NCI-H345 (cell line): Measurements from ENCODE around the gene CACNA1D.

Experiments
- DNase-seq: peaks from one replicate; lab custom pipeline; 2025; lab: John Stamatoyannopoulos, UW

The CACNA1D gene

DNA sequence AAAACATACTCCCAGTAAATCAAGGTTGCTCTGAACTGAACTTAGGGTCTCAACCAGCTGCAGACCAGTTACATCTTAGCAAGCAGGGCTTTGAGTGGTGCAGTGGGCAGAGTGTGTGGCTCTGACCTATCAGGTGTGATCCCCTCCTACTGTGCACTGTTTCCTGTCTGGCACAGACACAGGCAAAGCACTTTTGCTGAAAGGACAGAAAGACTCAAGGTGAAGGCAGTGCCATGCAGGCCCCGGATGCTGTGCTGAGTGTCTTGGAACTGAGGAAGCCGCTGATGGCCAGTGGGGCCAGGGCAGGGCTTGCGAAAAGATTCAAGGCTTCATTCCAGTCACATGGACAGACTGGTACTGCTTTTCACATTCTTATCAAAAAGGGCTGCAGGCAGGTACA, 85.2 kb downstream of the CACNA1D start:
- DNase-seq, result no peak

DNA sequence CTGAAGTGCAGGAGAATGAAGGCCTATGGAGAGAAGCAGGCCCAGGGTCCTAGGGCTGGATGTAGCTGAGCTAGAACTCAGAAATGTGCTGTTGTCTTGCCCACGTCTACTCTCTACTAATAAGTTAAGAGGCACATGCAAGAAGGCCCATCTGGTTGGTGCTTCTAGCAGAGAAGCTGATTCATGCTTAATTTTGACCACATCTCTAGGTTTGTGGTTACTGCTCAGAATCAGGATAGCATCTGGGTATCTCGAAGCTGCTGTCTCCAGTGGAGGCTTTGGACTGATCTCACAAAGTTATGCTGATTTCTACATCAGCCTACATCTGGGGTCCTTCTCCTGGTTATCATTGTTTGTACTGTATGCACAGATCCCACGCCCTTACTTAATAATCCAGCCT, 87.3 kb downstream of the CACNA1D start:
- no peak for DNase-seq

DNA sequence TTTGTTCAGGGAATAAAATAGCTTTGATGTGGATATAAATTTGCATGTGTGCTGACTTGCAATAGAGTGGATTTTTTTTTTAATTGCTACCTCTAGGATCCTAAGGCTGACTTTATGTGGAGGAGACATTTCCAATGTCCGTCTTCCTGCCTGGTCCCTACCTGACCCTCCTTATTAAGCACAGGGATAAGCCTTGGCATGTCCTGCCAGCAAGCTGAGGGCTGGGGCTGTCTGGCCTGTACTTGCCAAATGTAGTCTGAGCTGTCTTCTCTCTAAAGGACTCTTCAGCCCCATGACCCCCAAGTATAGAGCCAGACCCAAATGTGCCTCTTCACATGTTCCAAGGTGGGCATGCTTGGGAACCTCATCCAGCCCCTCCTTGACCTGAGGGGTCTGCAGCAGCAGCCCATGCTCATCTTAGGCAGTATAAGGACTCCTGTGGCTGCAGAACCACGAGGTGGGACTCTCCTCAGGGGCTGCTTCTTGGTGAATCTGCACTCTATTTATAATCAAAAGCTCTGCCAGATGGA, 88.8 kb downstream of the CACNA1D start:
- DNase-seq, result no peak

DNA sequence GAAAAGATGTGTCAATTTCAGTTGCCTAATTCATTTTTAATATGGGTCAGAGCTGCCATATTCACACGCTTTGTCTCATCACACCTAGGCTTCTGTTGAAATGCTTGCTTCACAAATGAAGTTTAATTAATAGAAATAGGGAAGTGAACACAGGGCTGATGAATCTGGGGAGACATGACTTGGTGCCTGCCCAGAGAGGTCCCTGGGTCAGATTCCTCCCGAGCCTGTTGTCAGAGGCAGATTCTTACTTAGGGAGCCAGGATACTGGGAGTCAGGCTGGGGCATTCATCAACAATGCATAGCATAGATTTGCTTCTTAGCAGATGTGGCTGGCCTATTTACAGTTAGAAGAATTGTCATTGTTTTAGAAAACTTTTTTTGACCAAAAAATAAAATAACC, 90.6 kb downstream of the CACNA1D start:
- no peak for DNase-seq

DNA sequence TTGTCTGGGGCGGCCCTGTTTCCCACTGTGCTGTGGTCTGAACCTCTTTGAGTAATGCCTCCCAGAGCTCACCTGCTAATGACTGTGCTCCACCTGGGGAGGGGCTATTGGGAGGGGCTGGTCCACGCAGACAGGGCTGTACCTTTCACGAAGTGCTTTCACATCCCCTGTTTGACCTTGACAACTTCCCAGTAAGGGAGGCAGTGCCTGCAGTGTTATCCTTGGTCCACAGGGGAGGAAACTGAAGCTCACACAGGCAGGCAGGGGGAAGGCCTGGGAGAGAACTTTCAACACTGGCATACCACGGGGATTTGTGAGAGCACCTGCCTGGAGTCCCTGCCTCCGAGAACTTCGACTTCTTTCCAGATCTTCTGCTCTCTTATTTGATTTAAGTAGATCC, 91.2 kb downstream of the CACNA1D start:
- DNase-seq, result no peak

DNA sequence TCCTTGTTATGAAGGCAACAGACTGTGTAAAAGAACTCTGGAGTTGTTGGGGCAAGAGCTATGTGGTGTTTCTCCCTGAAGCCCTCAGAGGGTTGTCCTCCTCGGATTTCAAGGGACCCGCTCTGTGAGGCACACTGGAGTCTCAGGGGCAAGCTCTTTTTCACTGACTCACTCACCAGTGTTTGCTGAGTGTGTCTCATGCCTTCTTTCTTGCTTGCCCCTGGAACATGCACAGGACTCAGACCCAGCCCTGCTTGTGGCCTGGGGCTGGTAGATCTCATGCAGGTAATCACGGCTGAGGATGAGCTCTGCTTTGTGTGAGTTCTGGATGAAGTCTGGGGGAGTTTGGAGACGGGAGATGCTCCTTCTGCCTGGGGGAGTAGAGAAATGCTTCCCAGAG, 93.7 kb downstream of the CACNA1D start:
- no peak for DNase-seq

DNA sequence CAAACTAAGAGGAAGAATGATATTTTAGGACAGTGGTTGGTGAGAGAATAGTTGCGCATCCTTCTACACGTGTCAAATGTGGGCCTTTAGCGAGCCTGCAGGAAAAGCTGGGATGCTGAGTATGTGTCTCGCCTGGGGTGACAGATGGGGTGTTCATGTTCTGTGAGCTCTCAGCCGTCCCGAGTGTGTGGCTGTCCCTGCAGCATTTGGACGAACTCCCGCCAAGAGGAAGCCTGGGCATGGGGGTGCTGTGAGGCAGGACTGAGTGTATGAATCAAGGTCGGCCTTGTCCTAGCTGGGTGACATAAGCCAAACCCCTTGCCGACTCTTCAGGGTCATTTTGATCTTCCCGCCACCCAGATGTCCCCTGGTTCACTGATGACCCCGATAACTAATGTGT, 94.8 kb downstream of the CACNA1D start:
- DNase-seq, result no peak

DNA sequence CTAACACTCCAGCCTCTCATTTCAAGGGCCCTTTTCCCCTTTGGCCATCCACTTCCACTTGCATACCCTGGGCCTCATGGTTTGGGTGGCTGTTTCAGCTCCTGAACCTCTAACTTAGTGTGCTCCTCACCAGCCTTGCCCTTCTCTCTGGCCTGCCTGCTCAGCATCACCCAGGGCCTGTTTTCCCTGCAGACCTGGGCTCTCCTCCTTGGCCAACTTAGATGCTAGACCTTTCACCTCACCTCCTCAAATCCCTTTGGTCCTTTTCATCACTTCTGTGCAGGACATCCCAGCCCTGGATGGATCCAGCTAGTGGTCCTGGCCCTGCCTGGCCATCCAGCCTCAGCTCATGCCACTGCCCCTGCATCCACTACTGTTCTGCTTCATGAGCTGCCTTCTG, 95.4 kb downstream of the CACNA1D start:
- DNase-seq, result no peak

DNA sequence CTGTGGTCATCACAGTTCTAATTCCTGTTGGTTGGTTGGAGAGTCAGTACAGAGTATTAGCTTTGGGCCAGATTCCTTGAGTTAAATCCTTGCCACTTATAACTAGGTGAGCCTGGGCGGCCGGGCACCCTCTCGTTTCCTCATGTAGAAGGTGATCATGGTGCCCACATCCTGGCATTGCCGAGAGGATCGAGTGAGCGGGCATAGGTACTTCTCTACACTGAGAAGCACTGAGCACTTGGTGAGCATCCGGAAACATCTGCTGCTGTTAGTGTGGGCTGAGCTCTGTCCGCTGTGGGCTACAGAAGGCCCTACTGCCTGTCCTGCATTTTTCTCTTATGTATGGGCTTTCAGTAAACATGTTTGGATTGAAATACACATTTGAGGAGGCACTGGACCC, 96.2 kb downstream of the CACNA1D start:
- no peak for DNase-seq

DNA sequence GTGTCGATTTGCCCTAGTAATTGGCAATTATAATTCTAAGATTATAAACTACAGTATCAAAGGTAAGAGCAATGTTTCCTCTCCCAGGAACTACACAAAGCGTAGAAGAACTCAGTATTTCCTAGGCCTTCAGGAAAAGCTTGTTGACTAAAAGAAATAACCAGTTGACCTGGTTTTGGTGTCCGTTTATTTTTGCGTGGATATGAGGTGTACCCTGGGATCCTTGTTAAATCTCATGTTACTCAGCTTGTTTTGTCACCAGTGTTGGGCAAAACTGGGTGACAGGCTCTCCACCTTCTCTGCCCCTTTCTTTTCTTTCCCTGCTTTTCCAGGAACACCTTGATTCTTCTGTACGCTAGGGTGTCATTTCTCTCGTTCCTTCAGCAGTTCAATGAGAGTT, 97.2 kb downstream of the CACNA1D start:
- DNase-seq, result no peak

DNA sequence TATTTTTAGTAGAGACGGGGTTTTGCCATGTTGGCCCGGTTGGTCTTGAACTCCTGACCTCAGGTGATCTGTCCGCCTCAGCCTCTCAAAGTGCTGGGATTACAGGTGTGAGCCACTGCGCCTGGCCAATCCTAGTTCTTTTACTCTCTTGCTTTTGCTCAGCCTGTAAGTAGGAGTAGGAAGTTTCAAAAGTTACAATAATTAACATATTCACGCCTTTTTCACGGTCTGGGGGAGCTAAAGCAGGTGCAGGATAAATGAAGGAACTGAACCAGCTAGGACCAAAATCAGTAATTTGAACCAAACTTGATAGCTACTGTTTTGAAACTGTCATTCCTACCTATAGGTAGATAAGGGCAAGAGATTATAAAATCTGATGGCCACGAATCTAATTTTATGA, 98.5 kb downstream of the CACNA1D start:
- no peak for DNase-seq

DNA sequence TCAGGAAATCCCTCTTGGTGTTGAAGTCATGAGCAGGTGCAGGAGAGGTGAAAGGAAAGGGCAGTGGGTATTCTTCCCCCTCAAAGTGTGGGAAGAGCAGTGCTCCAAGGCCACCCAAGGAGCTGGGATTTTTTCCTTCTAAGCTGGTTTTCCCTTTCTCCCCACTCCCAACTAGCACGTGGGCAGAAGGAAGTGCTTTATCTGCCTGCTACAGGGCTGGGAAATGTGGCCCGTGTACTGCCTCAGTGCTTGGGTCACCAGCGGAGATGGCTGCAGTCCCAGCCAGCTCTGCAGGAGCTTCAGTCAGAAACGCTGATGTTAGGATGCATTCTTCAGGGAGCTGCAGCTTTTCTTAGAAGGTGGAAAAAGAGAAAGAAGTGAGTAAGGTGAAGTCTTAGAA, 99.2 kb downstream of the CACNA1D start:
- DNase-seq, result no peak

DNA sequence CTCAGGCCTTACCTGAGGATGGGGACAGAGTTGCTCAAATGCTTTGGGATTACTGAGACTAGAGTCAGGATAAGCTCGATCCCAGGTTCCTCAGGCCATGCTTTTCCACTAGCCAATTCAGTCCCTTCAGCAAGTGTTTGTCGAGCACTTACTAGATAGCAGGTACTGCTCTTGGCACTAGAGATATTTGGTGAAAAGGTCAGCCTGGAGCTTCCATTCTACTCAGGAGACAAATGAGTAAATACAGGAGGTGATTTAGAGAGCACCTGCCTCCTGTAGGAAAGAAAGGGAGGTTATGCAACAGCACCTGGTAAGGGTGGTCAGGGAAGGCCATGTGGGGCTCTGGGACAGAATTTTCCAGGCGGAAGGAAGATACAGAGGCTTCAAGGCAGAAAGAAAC, 99.9 kb downstream of the CACNA1D start:
- no peak for DNase-seq

DNA sequence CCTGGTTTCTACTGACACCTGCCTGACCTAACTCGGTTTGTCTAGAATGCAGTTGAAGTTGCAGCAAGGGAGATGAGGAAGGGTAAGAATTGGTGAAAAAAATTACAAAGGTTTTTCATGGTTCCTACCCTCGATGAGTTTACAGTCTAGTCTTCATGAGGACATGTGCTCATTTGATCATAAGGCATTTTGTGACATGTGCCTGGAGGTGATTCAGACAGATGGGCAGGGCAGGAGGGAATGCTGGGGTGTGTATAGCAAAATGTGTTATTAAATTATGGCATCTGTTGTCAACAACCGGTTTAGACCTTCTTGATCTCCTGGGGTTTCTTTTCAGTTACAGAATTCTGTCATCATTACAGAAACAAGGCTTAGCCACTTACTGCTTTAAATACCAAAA, 101.2 kb downstream of the CACNA1D start:
- no peak for DNase-seq

DNA sequence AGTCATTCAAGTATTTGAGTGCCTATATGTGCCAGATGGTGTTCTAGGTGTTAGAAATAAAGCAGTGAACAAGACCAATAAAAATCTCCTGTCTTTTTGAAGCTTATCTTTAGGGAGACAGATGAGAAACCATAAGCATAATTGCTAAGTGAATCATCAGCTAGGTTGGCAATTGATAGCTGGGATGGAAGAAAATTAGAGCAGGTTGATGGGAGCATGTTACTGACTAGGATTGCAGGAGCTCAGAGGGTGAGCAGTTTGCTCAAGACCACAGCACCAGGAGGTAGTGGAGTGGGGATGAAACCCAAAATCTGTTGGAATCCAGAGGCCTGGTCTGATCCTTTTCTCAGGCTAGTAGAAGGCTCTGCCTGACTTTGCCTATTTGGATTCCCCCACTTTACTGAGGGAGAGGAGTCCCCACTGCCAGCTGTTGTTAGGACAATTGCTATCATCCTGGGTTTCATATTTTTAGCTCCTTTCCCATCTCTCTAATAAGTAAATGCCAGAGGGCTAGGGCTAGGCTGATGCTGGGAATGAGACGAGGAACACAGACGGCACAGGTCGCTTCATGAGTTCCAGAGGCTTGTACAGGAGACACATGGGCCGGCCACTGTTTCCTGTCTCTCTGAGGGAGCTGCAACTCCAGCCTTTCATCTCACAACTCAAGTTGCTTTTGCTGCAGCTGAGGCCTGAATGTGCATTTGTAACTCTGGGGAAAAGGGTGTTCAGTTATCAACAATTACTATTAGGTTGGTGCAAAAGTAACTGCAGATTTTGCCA, 102.9 kb downstream of the CACNA1D start:
- no peak for DNase-seq

DNA sequence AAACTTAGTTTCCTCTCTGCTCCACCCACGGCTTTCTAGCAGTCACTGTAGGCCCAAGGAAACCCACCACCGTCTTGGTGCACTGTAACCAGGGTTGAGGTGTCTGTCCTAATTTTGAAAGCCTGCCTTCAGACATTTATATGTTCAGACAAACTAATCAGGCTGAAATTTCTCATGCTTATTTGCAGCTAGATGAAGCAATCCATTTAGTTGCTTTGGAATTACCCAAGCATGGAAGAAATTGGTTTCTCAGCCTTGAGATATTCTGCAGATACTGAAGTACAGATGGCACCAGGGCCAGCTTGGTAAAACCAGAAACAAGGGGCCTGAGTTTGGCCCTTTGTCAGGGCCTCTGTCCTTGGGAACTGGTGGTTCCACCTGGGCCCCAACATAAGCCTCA, 105.4 kb downstream of the CACNA1D start:
- no peak for DNase-seq

DNA sequence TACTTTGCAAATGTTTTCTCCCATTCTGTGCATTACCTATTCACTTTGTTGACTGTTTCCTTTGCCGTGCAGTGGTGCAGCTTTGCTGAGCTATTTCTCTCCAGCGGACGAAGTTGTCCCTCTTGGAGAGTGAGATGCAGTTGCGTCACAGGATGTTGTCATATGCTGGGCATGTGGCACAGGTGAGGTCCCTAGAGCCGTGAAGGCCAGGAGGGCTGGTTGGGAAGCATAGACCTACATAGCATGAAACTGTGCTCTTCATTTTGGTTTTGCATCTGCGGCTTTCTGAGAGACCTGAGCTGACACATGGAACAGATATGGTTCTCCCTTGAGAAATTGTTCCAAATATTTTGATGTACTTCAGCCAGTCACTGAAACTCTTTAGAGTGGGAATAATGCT, 108.5 kb downstream of the CACNA1D start:
- no peak for DNase-seq

DNA sequence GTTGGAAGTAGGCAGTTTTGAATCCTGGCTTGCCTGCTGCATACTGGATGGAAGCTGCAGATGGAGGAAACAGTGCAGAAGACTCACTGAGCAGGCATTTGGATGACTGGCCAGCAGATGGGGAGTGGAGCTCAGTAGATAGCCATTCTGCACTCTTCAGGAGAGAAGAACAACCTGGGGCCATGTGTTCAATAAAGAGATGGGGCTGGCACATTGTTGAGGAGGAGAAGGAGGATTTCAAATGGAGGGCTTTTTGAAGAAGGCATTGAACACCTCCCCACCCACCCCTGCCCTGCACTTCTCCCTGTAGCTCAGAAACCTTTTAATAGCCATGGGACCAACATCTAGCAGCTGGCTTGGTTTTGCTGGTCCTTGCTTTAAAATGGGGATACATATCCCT, 109.8 kb downstream of the CACNA1D start:
- DNase-seq, result no peak

DNA sequence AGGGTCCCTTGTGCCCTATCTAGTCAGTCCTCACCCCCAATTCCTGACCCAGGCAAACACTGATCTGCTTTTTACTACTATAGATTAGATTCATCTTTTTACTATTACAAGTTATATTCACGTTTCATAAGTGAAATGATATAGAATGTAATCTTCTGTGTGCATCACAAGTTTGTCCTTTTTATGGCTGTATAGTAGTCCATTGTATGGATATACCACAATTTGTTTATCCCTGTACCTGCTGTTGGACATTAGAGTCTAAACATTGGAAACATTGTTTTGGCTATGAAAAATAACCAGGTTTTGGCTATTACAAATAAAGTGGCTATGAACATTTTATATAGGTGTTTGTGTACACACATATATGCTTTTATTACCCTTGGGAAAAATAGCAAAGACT, 112.4 kb downstream of the CACNA1D start:
- DNase-seq, result no peak

DNA sequence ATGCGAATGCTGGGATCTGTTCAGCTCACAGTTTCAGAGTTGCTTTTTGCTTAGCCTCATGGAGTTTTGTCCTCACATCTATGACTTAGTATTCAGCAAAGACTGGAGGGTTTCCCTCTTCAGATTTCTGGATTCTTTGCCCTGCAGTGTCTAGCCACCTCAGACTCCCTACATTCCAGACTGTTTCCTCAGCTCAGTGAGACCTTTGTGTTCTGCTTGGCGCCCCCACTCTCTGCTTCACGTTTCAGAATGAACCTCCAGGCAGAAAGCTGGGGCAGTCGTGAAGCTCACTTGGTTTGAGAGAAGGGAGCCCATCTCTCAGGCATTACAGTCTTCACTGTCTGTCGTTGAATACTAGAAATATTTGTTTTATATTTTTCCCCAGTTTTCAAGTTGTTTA, 118.1 kb downstream of the CACNA1D start:
- no peak for DNase-seq

DNA sequence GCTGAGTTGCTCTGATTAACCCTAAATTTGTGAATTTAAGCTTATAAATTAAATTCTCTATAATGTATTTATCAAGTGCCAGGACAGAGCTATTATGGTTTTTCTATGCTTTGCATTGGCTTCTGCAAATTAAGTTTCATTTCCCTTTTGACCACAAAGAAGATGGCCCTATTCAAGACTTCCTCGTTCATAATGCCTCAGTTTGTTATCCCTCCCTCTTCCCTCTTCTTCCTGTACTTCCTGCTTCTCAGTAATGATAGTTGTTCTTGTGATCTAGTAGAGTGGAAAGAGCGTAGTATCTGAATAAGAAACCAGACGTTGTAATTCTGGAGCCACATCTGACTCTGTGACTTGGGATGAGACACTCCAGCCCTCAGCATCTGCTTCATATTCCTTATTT, 118.7 kb downstream of the CACNA1D start:
- no peak for DNase-seq

DNA sequence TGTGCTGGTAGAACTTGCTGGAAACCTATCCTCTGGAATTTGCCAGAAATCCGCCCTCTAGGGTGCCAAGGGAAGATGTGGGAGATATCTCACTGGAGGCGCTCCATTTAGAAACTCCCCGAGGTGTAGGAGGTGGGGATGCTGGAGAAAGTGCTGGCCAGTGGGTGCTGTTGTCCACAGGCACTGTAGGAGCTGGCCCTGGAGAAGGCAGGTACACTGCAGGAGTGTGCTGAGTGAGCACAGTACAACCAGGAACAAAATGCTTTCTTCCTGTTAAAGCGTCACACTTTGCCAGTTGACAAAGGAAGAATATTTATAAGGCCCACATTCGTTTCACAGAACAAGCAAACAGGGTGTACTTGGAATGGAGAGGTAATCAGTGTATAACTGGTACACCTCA, 119.9 kb downstream of the CACNA1D start:
- DNase-seq, result no peak

DNA sequence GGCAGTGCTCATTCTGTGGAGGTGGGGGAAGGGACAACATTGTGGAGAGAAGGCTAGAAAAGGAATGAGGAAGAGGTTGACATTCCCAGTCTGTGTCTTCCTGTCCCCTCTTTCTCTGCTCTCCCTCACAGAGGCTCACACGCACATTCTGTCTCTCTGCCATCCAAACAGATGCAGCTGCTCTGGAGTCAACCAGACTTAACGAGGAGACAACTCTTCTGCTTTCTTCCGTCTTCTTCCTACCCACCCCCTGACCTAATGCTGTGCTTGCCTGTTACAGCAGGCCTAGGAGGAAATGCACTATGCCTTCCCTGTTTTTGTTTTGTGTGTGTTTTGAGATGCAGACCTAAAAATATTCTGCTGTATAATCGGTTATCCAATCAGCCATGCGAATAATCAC, 121.9 kb downstream of the CACNA1D start:
- no peak for DNase-seq
